Stimulated activated CD4-positive, alpha-beta T cell treated with anti-CD3 and anti-CD28 coated beads, Interleukin-15, amount 100 ng/mL, for 24 hours (primary cell): ENCODE data around the gene MDP1.
"Not testable (repeated sequence)": the region's sequence is repeated elsewhere in the genome, so short reads cannot be mapped to it uniquely, and the experiment has no call there.

Experiments used
- DNase-seq: peaks from one replicate; pipeline ENCODE4 v3.0.0-alpha.2; 2020

MDP1 gene

DNA sequence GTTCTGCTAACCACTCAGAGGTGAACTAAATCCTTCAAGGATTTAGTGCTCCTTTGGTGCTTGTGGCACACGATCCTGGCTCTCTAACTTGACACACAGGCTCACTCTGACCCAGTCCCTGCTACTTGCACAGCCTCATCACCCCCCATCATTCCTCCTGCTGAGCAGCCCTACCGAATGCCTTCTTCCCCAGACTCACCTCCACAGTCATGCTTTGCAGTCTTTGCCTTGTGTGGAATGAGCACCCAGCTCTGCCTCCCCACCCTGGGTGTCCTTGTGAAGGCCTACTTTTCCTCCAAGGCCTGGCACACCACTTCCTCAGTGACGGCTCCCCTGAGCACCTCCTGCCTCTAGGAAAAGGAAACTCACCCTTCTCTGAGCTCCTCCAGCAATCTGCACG, 34.5 kb upstream of the MDP1 start:
- DNase-seq: no peak

DNA sequence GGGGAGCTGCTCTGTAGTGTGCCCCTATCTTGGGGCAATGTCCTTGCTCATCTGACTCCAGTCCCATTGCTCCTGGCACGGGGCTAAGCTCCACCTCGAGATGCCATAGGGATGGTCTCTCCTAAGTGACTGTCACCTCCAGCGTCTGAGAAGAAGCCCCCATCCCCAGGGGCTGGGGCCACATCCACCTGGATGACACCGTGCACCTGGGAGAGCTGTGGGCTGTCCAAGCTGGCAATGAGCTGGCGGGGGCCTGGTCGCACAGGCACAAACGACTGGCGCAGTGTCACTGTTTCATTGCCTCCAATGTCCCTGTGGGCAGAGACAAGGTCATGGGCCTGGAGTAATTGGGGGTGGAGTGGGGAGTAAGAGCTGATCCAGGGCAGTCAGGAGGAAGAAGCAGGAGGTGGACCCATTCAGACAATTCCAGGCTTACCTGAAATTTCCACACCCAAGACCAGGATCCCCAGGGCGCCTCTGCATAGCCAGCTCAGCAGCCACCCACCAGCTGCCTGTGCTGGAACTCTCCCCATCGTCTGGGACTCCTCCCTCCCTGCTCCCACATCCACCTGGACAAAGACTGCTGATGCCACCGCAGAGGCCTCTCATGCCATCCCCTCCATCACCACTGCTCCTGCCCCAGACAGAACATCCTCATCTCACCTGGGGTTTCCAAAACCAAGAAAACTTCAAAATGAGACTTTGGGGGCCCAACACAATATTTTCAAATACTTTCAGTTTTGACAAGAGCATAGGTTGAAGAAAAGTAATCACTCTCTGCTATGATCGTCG, 33.6 kb upstream of the MDP1 start:
- no peak for DNase-seq

DNA sequence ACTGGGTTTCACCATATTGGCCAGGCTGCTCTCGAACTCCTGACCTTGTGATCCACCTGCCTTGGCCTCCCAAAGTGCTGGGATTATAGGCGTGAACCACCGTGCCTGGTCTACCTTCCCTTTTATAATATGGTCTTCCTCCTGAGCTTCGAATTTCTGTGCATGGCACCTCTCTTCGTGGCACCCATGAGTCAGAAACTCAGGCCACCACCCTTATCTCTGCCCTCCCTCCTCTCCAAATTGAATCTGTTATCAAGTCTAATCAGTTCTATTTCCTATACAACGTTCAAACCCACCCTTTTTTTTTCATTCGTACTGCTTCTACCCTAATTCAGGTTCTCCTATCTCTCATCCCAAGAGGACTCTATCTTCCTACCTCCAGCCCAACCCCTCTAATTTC, 31.6 kb upstream of the MDP1 start:
- peak; percentile 24 for DNase-seq

DNA sequence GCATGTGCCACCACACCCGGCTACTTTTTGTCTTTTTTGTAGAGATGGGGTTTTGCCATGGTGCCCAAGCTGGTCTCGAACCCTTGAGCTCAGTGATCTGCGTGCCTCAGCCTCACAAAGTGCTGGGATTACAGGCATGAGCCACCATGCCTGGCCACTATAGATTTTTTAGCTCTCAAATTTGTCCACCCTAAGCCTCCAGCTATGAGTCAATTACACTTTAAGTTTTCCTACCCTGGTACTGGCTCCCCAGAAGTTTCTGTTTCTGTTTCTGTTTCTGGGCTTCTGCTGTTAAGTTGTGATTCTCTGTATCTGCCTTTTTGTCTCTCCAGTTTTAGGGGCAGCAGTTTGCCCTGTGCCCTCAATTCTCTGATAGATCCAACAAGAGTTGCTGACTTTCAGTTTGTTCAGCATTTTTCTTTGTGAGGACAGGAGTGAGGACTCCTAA, 30.9 kb upstream of the MDP1 start:
- DNase-seq: peak; percentile 37

DNA sequence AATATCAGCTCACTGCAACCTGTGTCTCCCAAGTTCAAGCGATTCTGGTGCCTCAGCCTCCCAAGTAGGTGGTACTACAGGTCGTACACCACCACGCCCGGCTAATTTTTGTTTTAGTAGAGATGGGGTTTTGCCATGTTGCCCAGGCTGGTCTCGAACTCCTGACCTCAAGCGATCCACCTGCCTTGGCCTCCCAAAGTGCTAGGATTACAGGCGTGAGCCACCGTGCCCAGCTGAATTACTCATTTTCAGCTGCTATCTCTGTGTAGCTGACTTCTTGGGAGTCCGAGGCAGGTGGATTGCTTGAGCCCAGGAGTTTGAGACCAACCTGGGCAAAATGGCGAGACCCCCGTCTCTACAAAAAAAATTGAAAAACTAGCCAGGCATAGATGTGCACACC, 29.5 kb upstream of the MDP1 start:
- not testable (repeated sequence) for DNase-seq

DNA sequence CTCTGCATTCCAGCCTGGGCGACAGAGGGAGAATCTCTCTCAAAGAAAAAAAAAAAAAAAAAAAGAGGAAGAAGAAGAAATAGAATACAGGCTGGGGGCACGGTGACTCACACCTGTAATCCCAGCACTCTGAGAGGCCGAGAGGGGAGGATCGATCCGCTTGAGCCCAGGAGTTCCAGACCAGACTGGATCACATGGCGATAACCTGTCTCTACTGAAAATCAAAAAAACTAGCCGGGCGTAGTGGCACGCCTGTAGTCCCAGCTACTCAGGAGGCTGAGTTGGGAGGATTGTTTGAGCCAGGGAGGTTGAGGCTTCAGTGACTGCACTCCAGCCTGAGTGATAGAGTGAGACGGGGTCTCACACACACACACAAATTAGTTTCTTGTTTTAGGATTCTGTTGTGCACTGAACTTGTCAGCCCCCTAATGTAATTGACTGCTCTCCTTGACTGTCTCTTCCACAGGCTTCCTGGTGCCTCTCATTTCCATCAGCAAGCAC, 27.5 kb upstream of the MDP1 start:
- no peak for DNase-seq

DNA sequence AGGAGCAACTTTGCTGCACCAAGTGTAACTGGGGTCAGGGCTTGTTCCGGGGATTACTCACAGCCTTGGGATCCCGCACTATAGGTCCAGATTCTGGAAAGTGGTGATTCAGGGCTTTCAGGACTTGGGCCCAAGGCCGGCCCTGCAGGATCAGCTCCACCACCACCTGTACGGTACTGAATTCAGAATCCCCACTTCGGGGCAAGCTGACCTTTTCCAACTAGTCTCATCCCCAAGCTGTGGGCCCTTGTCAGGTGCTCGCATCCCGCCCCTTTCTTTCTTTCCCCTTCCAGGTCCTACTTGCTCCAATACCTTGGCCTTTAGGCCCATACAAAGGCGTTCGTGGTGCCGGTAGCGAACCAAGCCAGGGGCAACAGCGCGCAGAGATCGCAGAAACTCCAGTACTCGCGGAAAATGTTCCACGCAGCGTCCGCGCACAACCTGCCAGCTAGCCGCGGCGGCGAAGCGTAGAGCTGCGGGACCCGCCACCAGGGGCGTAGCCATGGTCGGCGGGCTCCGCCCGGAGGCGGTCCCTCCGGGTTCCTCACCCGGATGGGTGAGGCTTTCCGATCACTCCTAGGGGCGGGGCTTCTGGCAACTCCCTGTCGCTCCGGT, 26.1 kb upstream of the MDP1 start:
- DNase-seq: peak; percentile 97

DNA sequence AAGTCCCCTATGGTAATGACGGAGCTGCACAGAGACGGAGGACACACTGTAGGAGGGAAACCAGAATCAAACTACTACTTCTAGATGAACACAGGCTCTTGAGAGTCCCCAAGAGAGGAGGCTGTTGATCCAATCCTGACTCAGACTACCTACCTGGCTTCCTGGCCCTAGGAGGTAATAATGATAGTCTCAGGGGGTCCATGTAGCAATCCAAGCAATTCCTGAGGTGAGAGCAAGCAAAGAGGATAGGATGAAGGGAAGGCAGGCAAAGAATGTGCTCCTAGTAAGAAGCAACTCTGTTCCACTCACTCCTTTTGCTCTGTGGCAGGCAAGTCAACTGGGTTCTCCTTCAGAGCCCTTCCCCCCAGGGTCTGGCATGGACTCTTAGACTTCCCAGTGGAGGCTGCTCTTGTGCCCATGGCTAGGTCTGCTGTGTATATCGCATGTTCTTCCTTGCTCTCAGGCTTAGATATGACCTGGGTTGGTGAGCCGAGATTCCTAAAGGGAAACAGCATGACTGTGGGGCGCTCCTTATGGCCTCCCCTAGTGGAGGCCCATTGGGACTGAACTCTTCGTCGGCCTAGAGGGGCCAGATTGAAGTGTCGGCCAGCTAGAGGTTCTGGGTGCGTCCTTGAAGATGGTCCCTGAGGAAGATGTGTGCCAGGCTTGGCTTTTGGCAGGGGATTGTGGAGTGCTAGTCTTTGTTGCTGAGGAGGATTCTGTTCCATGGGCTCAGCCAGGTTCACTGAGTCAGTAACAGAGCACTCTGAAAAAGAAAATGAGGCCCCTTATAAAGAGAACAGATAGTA, 24.4 kb upstream of the MDP1 start:
- no peak for DNase-seq

DNA sequence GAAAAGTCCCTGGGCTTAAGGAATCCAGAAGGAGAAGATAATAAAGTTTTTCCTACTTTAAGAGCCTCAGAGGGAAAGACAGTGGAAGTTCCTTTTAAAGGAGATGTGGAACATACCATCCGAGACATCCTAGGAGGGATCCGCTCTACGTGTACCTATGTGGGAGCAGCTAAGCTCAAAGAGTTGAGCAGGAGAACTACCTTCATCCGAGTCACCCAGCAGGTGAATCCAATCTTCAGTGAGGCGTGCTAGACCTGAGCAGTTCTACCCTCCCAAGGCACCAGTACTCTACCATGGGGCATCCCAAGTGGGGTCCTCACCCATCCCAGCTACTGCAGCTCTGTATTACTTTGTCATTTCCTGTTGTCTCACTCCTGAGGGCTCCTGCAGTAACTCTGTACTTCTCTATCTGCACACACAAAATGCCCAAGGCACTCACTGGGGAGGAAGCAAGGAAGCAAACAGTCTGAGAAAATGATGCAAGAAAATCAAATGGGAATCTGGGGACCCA, 22.7 kb upstream of the MDP1 start:
- no peak for DNase-seq

DNA sequence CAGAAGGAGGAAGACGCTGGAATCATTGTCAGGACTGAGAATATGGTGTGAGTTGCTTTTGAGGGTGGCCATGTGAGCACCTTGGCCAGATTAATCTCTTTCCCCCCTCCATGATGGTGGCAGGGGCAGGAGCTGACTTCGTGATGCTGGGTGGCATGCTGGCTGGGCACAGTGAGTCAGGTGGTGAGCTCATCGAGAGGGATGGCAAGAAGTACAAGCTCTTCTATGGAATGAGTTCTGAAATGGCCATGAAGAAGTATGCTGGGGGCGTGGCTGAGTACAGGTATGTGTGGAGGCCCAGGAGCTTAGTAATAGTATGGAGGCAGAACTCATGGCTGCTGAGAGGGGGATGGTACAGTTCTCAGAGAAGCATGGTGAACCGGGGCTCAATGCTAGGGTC, 22.3 kb upstream of the MDP1 start:
- no peak for DNase-seq

DNA sequence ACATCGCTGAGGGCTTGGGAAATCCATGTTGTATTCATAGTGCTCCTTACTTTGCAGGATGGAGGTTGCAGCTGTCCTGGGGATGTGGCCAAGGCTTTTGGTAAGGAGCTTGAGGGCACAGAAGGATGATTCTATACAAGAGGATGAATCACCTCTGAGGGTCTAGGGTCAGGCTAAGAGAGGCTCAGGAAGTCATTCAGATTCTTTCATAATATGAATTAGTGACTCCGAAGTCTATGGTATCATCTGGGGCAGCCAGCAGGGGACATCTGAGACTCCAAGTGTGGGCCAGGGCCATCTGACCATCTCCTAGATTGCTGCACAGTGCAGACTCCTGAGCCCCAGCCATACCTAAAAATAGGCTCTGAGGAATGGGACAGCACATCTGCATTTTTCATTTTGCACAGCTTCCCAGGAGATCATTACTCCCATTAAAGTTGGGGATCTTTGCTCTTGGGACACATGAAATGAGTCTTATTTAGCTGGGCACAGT, 21.6 kb upstream of the MDP1 start:
- no peak for DNase-seq

DNA sequence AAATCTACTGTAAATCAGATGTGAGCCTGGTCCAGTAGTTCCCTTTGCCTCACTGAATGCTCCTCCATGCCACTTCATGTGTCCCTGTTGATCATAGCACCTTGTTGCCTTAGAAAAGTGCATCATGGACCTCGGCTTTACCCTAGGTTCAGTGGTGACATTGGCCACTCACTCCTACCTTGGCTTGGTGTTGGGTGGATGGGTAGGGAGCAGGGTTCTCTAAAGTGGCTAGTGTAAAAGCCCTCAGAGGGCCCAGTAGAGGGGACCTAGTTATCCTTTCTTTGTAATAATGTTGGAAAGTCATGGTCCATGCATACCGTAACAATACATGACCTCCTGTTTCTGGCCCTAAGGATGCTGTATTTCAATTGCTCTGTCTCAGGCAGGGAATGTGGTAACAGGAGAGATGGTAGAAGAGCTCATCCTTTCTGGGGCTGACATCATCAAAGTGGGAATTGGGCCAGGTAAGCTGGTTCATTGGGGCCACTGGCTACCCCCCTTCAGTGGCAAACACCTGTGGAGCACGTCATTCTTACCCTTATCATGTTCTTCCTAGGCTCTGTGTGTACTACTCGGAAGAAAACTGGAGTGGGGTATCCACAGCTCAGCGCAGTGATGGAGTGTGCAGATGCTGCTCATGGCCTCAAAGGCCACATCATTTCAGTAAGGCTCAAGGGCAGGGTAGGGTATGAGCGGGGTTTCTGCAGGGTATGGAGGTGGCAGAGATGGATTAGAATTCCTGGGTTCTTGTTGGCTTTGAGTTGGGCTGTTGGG, 21.0 kb upstream of the MDP1 start:
- DNase-seq: no peak

DNA sequence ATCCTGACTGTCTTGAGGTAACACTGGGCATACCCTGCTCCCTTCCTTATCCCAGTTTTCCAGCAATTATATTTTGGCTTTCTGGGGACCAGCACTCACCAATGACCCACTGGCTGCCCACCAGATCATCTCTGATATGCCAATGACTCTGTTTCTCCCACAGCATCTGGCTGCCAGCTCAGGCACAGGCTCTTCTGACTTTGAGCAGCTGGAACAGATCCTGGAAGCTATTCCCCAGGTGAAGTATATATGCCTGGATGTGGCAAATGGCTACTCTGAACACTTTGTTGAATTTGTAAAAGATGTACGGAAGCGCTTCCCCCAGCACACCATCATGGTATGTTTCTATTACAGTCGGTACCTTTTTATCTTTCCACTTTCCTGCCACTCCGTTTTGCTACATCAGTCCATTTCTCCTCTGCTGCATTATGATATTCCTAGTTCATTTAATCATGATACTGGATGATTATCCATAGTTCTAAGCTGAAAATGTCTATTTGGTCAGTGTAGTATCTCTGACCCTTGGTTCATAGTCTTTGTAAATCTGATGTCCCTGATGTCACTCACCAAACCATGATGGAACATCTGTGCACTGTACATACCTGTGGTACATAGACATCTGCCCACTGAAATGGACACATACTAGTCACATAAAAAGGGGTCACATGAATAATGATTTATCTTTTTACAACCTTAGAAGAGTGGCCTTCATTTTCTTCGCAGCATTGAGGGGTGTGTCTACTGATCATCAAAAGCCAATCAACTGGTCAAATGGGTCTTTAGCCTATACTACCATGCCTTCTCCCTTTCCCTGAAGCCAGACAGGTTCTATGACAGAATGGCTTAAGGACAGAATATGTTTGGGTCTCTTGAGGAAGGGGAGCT, 20.2 kb upstream of the MDP1 start:
- no peak for DNase-seq

DNA sequence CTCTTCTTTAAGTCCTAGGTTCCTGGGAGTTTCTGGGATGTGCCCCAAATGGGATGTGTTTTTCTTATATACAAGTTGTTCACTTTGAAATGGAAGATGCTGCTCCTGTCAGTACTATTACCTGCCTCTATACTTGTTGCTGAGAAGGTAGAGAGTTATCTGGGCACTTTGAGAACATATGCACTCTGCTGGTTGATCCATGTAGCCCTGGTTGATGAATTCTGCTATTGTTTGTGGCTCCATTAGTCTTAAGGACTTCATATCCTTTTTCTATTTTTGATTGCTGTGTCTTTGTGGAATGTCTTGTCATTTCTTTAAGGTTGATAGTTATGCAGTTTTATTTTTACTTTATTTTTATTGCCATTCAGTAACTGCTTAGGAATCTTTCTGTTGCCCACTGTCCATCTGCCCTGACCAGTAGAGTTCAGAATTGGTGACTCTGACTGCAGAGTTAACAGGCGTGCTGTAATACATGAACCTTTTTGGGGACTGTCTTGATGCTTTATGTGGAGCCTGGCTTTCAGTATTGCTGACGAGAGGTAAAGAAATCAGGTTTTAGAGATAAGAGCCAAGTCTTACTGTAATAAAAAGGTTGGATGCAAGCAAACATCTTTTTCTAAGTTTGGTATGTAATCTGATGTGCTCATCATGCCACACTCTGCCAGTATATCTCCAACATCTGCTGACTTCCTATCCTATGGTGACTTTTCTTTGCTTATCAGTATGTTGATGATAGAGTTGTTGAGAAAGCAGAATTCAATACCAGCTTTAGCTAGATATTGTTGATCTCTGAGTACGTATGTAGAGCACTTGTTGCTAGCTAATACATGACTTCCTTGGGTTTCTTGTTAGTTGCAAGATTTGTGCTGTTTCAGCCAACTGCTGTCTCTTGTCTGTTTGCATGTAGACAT, 18.5 kb upstream of the MDP1 start:
- DNase-seq: no peak

DNA sequence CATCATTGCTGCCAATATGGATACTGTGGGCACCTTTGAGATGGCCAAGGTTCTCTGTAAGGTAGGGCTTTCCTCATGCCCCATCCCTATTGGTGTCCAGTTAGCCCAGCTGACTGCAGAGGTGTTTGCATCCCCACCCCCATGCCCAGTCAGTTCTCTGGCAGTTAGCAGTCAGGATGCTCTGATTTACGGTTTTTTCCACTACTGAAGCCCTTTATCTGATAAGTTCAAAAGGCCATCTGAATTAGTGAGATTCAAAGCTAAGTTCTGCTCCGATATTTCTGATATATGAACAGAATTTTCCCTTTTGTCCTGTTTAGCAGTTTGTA, 17.6 kb upstream of the MDP1 start:
- DNase-seq: peak; percentile 27

DNA sequence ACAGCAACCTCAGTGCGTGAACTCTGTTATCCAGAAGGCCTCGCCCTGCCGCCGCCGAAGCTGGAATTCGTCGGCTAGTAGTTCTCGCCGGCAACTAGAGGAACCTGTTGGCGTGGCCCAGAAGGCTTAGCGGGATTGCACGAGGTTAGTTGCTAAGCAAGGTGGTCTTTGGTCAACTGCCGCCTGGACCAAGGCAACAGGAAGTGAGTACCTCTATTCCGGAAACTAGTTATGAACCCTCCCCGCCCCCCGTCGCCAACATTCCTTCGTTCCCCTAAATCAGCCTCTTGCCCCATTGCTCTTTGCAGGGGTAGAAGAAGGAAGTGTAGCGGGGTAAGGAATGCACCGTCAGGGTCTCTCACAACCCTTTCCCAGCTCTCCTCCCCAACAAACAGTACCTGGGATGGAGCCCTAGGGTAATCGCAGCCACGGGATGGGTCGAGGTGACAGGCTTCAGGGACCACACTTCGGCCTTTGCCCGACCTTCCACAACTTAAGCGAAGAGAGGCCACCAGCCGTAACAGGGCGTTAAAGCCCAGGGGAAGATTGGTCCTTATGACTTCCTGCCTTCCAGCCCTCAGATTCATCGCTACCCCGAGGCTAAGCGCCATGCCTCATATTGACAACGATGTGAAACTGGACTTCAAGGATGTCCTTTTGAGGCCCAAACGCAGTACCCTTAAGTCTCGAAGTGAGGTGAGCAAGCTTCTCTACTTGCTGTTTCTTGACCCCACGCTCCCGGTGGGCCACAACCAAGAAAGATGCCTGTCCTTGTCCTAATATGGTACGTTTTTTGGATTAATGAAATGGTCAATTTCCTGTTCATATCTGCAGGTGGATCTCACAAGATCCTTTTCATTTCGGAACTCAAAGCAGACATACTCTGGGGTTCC, 17.0 kb upstream of the MDP1 start, which contains the start of gene GMPR2:
Gene GMPR2, plus strand, starts transcription at position 285 of the 893 bp plus-strand sequence. Its CDS starts 325 bp downstream, at position 610.
- no peak for DNase-seq

DNA sequence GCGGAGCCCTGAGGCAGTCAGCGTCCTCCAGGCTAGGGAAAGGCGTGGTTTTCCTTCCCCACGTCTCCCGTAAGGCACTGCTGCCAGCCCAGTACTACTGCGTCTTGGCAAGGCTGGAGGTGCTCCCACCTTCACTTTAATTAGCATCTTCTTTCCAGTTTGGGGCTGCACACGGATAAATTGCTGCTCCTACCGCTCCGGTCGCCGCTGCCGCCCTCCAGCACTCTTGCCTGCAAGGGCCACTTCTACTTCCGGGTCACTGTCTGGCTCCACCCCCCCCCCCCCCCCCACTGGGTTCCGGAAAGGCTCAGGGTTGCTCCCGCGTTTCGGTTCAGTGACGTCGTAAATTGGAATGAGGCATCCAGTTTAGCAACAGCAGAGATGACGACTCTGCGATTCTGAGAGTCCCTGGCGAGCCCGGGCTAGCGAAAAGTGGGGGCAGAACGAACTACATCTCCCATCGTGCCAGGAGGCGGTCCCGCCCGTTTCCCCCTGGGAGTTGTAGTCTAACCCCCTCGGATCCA, 16.3 kb upstream of the MDP1 start, which contains the start of gene NEDD8:
Gene NEDD8, minus strand, starts transcription at position 247 of the 524 bp plus-strand sequence. Its CDS starts 100 bp downstream, at position 147.
- DNase-seq: peak; percentile 95

DNA sequence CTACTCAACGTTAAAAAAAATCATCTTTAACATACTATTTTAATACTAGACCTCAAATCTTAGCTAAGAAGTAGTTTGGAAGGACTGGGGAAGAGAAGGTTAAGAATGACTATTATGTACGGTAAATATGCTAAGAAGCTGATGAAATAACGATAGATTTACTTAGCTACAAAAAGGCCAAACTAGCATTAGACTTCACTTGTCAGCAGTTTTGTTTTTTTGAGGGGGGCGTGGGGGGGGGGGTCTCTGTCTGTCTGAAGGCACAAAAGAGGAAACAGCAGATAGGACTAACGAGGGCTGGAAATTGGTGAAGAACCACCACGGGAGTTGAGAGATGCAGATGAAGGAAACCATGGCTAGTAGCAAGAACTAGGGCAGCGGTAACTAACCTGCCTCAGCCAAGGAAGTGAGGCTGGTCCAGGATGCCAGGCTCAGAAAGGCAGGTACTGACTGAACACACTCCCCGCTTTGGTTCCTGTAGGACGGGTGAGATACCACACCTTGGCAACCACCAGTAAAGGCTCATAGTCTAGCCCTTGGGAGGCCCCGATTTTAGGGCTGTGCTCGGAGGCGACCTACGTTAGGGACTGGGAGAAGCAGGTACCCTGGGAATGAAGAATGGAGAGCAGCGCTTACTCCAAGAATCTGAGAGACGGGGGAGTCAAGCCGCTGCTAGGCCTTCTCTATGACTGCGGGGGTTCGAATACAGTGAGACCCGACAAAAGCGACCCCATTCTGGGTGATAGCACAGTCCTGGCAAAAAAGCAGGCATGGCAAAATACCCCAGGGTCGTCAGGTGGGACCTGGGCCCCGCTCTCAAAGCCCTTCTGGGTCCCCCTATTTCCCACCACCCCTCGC, 15.6 kb upstream of the MDP1 start:
- peak; percentile 33 for DNase-seq
